ENCODE measurements around the gene OR2J2. TPM values are rescaled to one million over a fixed set of nuclear protein-coding genes. Genes with fewer than 3 reads are reported as not detected.

The OR2J2 gene
- polyA plus RNA-seq, 1 donor (not counting 4 experiments of a cell fraction or from before 2014, with no cell fraction given), result not detected

GRCh38 chr6:29201966-29202365 lies 31.3 kb downstream of the OR2J2 start:
- no peak overlapping the region for H2AFZ ChIP-seq (ENCODE audit: control insufficient read depth, low read length)
- no peaks in the 10 kb centered on the region for H4K20me1 ChIP-seq (ENCODE audit: control insufficient read depth, extremely low read depth, insufficient read depth, low read length)
- H3K27me3 ChIP-seq (ENCODE audit: control insufficient read depth, extremely low read depth, insufficient read depth, low read length), result no peaks in the 10 kb centered on the region
- TF ChIP-seq CTCF (optimal IDR thresholded peaks at IDR 0.05 in 1 of 3, IDR thresholded peaks at IDR 0.05 in 1 of 3, conservative IDR thresholded peaks at IDR 0.05 in 1 of 3; ENCODE audit: extremely low read depth in 1 of 3, insufficient read depth in 2 of 3, low read length in 3 of 3) (no peak), EZH2 (IDR thresholded peaks at IDR 0.05; ENCODE audit: low read length) (no peak)
- no peaks in the 10 kb centered on the region for H3K79me2 ChIP-seq (ENCODE audit: control insufficient read depth, insufficient read depth, low read length)
- no peaks in the 10 kb centered on the region for H3K4me1 ChIP-seq (ENCODE audit: control insufficient read depth, extremely low read depth, insufficient read depth, low read length)
- dilution Hi-C loops (cut with MboI; ENCODE audit: extremely low pct_ligation_motif_present, low sequenced_read_pairs), result no loop called here
- no peak overlapping the region for H3K4me2 ChIP-seq (ENCODE audit: control insufficient read depth, extremely low read depth, insufficient read depth, low read depth, low read length)
- H3K27ac ChIP-seq (ENCODE audit: control insufficient read depth, insufficient read depth, low read length), result no peak overlapping the region
- H3K9me3 ChIP-seq (ENCODE audit: control insufficient read depth, low read depth, low read length), result no peaks in the 10 kb centered on the region
- FAIRE-seq, result no peak
- no peaks in the 10 kb centered on the region for H3K9me1 ChIP-seq (ENCODE audit: control insufficient read depth, extremely low read depth, insufficient read depth, low read length)
- H3K4me3 ChIP-seq (ENCODE audit: control insufficient read depth in 2 of 3, extremely low read depth in 1 of 3, insufficient read depth in 2 of 3, low read depth in 1 of 3, low read length in 3 of 3), result no peak overlapping the region
- H3K36me3 ChIP-seq (ENCODE audit: control insufficient read depth in 2 of 2, extremely low read depth in 1 of 2, insufficient read depth in 2 of 2, low read length in 2 of 2), result no peaks in the 10 kb centered on the region
- H3K9ac ChIP-seq (ENCODE audit: control insufficient read depth, extremely low read depth, insufficient read depth, low read length), result no peak overlapping the region
- DNase-seq (ENCODE audit: low read depth, low spot score), result no peak

- dilution Hi-C loops (cut with MboI; ENCODE audit: extremely low pct_ligation_motif_present, low sequenced_read_pairs), result no loop called here
- Histone ChIP-seq H3K4me2 (ENCODE audit: control insufficient read depth, extremely low read depth, insufficient read depth, low read depth, low read length) (no peak overlapping the region), H2AFZ (ENCODE audit: control insufficient read depth, low read length) (no peak overlapping the region), H3K4me3 (ENCODE audit: control insufficient read depth in 2 of 3, extremely low read depth in 1 of 3, insufficient read depth in 2 of 3, low read depth in 1 of 3, low read length in 3 of 3) (no peak overlapping the region), H3K27ac (ENCODE audit: control insufficient read depth, insufficient read depth, low read length) (no peak overlapping the region), H3K9me3 (ENCODE audit: control insufficient read depth, low read depth, low read length) (no peaks in the 10 kb centered on the region), H3K36me3 (ENCODE audit: control insufficient read depth in 2 of 2, extremely low read depth in 1 of 2, insufficient read depth in 2 of 2, low read length in 2 of 2) (no peaks in the 10 kb centered on the region), H3K79me2 (ENCODE audit: control insufficient read depth, insufficient read depth, low read length) (no peaks in the 10 kb centered on the region), H4K20me1 (ENCODE audit: control insufficient read depth, extremely low read depth, insufficient read depth, low read length) (no peaks in the 10 kb centered on the region), H3K9me1 (ENCODE audit: control insufficient read depth, extremely low read depth, insufficient read depth, low read length) (no peaks in the 10 kb centered on the region), H3K27me3 (ENCODE audit: control insufficient read depth, extremely low read depth, insufficient read depth, low read length) (no peaks in the 10 kb centered on the region), H3K9ac (ENCODE audit: control insufficient read depth, extremely low read depth, insufficient read depth, low read length) (no peak overlapping the region), H3K4me1 (ENCODE audit: control insufficient read depth, extremely low read depth, insufficient read depth, low read length) (no peaks in the 10 kb centered on the region)
- FAIRE-seq (no peak), DNase-seq (ENCODE audit: low read depth, low spot score) (no peak)
- no peak for TF ChIP-seq EZH2 (IDR thresholded peaks at IDR 0.05; ENCODE audit: low read length)
- TF ChIP-seq CTCF (optimal IDR thresholded peaks at IDR 0.05 in 1 of 3, IDR thresholded peaks at IDR 0.05 in 1 of 3, conservative IDR thresholded peaks at IDR 0.05 in 1 of 3; ENCODE audit: extremely low read depth in 1 of 3, insufficient read depth in 2 of 3, low read length in 3 of 3), result no peak
Measured at GRCh38 chr6:29211488-29211887, 40.8 kb downstream of the OR2J2 start.
